ENCODE measurements around the gene TEX11. TPM values are rescaled to one million over a fixed set of nuclear protein-coding genes. Genes with fewer than 3 reads are reported as not detected.

The TEX11 gene
- total RNA-seq, 1 experiment from 2014 or later, result not detected

- CTCF ChIA-PET, result no interaction called here
- BruUV-seq (replicated peaks), result no TSS peak
- POLR2A ChIA-PET (ENCODE audit: low non-redundant PET), result no interaction called here
These were observed 353.6 kb downstream of the TEX11 start for GRCh38 chrX:70554948-70555347.

GRCh38 chrX:70554523-70554922, 354.0 kb downstream of the TEX11 start:
- DNase-seq (ENCODE audit: low spot score), result no peak
- TF ChIP-seq, protein P1, sequence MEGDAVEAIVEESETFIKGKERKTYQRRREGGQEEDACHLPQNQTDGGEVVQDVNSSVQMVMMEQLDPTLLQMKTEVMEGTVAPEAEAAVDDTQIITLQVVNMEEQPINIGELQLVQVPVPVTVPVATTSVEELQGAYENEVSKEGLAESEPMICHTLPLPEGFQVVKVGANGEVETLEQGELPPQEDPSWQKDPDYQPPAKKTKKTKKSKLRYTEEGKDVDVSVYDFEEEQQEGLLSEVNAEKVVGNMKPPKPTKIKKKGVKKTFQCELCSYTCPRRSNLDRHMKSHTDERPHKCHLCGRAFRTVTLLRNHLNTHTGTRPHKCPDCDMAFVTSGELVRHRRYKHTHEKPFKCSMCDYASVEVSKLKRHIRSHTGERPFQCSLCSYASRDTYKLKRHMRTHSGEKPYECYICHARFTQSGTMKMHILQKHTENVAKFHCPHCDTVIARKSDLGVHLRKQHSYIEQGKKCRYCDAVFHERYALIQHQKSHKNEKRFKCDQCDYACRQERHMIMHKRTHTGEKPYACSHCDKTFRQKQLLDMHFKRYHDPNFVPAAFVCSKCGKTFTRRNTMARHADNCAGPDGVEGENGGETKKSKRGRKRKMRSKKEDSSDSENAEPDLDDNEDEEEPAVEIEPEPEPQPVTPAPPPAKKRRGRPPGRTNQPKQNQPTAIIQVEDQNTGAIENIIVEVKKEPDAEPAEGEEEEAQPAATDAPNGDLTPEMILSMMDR (conservative IDR thresholded peaks at IDR 0.05; ENCODE audit: low read depth, low read length), result no peak
- TF ChIP-seq EZH2 (IDR thresholded peaks at IDR 0.05; ENCODE audit: borderline replicate concordance, low read depth, low read length, poor library complexity, severe bottlenecking), result no peak
- H3K9me3 ChIP-seq (ENCODE audit: low read depth, low read length, poor library complexity, severe bottlenecking), result no peaks in the 10 kb centered on the region
- CTCF ChIA-PET, result no interaction called here
- BruUV-seq (replicated peaks), result no TSS peak
- POLR2A ChIA-PET (ENCODE audit: low non-redundant PET), result no interaction called here
- intact Hi-C loops (cut with micrococcal nuclease; ENCODE audit: unreplicated experiment), result loop anchor here (2.0 kb wide), 1 partner anchor 100 kb away; no protein-coding TSS in a partner anchor
- H3K36me3 ChIP-seq (ENCODE audit: insufficient read depth, low read length, poor library complexity, severe bottlenecking), result no peaks in the 10 kb centered on the region
- H3K4me1 ChIP-seq (ENCODE audit: insufficient read depth, low read length, poor library complexity, severe bottlenecking), result no peaks in the 10 kb centered on the region
- no peaks in the 10 kb centered on the region for H3K27me3 ChIP-seq (replicated peaks; ENCODE audit: insufficient read depth, low read depth, low read length, poor library complexity)
- no peak overlapping the region for H3K4me3 ChIP-seq (ENCODE audit: low read depth, low read length, poor library complexity, severe bottlenecking)
- H3K27ac ChIP-seq (ENCODE audit: low read depth, low read length, poor library complexity, severe bottlenecking), result no peak overlapping the region

More at GRCh38 chrX:70554948-70555347, 353.6 kb downstream of the TEX11 start:
- H3K4me1 ChIP-seq (ENCODE audit: insufficient read depth, low read length, poor library complexity, severe bottlenecking), result no peaks in the 10 kb centered on the region
- TF ChIP-seq, protein P1 (conservative IDR thresholded peaks at IDR 0.05; ENCODE audit: low read depth, low read length), result no peak
- TF ChIP-seq EZH2 (IDR thresholded peaks at IDR 0.05; ENCODE audit: borderline replicate concordance, low read depth, low read length, poor library complexity, severe bottlenecking), result no peak
- H3K36me3 ChIP-seq (ENCODE audit: insufficient read depth, low read length, poor library complexity, severe bottlenecking), result no peaks in the 10 kb centered on the region
- H3K4me3 ChIP-seq (ENCODE audit: low read depth, low read length, poor library complexity, severe bottlenecking), result no peak overlapping the region
- no peak for DNase-seq (ENCODE audit: low spot score)
- no peak overlapping the region for H3K27ac ChIP-seq (ENCODE audit: low read depth, low read length, poor library complexity, severe bottlenecking)
- intact Hi-C loops (cut with micrococcal nuclease; ENCODE audit: unreplicated experiment), result loop anchor here (2.0 kb wide), 1 partner anchor 100 kb away; no protein-coding TSS in a partner anchor
- no peaks in the 10 kb centered on the region for H3K27me3 ChIP-seq (replicated peaks; ENCODE audit: insufficient read depth, low read depth, low read length, poor library complexity)
- no peaks in the 10 kb centered on the region for H3K9me3 ChIP-seq (ENCODE audit: low read depth, low read length, poor library complexity, severe bottlenecking)

- no peak overlapping the region for H3K27ac ChIP-seq (ENCODE audit: low read depth, low read length, poor library complexity, severe bottlenecking)
- no peak for TF ChIP-seq EZH2 (IDR thresholded peaks at IDR 0.05; ENCODE audit: borderline replicate concordance, low read depth, low read length, poor library complexity, severe bottlenecking)
- TF ChIP-seq, protein P1 (conservative IDR thresholded peaks at IDR 0.05; ENCODE audit: low read depth, low read length), result peak; percentile 39
- H3K4me1 ChIP-seq (ENCODE audit: insufficient read depth, low read length, poor library complexity, severe bottlenecking), result no peaks in the 10 kb centered on the region
- H3K9me3 ChIP-seq (ENCODE audit: low read depth, low read length, poor library complexity, severe bottlenecking), result no peaks in the 10 kb centered on the region
- no TSS peak for BruUV-seq (replicated peaks)
- no peak overlapping the region for H3K4me3 ChIP-seq (ENCODE audit: low read depth, low read length, poor library complexity, severe bottlenecking)
- ChIA-PET CTCF (no interaction called here), POLR2A (ENCODE audit: low non-redundant PET) (no interaction called here)
- H3K36me3 ChIP-seq (ENCODE audit: insufficient read depth, low read length, poor library complexity, severe bottlenecking), result no peaks in the 10 kb centered on the region
- H3K27me3 ChIP-seq (replicated peaks; ENCODE audit: insufficient read depth, low read depth, low read length, poor library complexity), result no peaks in the 10 kb centered on the region
- DNase-seq (ENCODE audit: low spot score), result peak; percentile 17
- intact Hi-C loops (cut with micrococcal nuclease; ENCODE audit: unreplicated experiment), result loop anchor here (2.0 kb wide), 1 partner anchor 99 kb away; no protein-coding TSS in a partner anchor
These were observed 354.4 kb downstream of the TEX11 start for GRCh38 chrX:70554081-70554480.
